GM12878 (cell line): ENCODE data around the gene P3H2.
A peak's percentile ranks its signal among the peaks of the same experiment; 100 is the strongest.

Source experiments
- CBX3 ChIP-seq: fragments of 200-600 bp; sonication (generic); IDR thresholded peaks from 2 replicates; pipeline ENCODE4 v1.6.1; 2016; ENCODE audit warnings: low read depth, borderline replicate concordance
- CTCF ChIP-seq, 3 experiments: IDR thresholded peaks in 2 of 3; conservative IDR thresholded peaks in 1 of 3; 2 replicates each; pipeline ENCODE4 v1.5.1; 2011; ENCODE audit warnings: low read depth in 3 of 3, low read length in 3 of 3, mild to moderate bottlenecking in 3 of 3, control low read depth in 2 of 3, moderate library complexity in 2 of 3, inconsistent platforms in 1 of 3, mixed read lengths in 1 of 3; ENCODE audit not compliant: control insufficient read depth in 2 of 3, insufficient read depth in 1 of 3; ENCODE audit errors: extremely low read depth in 1 of 3
- EZH2 ChIP-seq: IDR thresholded peaks from 2 replicates; pipeline ENCODE4 v1.6.1; 2012; ENCODE audit warnings: low read depth, mild to moderate bottlenecking, control low read depth, inconsistent platforms, low read length, borderline replicate concordance; ENCODE audit not compliant: control insufficient read depth
- GABPA ChIP-seq: IDR thresholded peaks from 2 replicates; pipeline ENCODE4 v1.6.1; 2014; ENCODE audit warnings: antibody characterized with exemption, low read depth, mild to moderate bottlenecking, inconsistent platforms
- GATAD2B ChIP-seq: fragments of 450-650 bp; conservative IDR thresholded peaks from 2 replicates; pipeline ENCODE4 v1.6.1; 2017; ENCODE audit warnings: low read depth, mild to moderate bottlenecking, moderate library complexity
- KDM1A ChIP-seq: fragments of 200-600 bp; sonication (generic); IDR thresholded peaks from 2 replicates; pipeline ENCODE4 v1.6.1; 2016; ENCODE audit warnings: borderline replicate concordance
- NFYB ChIP-seq: IDR thresholded peaks from 2 replicates; pipeline ENCODE4 v1.6.1; 2011; ENCODE audit warnings: low read depth, mild to moderate bottlenecking, low read length, improper control_type of control experiment, moderate library complexity; ENCODE audit not compliant: insufficient read depth
- POLR2A ChIP-seq: IDR thresholded peaks from 2 replicates; pipeline ENCODE4 v1.6.1; 2011; ENCODE audit warnings: low read depth, mild to moderate bottlenecking, low read length
- RAD21 ChIP-seq: IDR thresholded peaks from 2 replicates; pipeline ENCODE4 v1.6.1; 2011; ENCODE audit warnings: mild to moderate bottlenecking, low read depth, low read length, moderate library complexity; ENCODE audit not compliant: insufficient read depth
- REST ChIP-seq: IDR thresholded peaks from 2 replicates; pipeline ENCODE4 v1.6.1; 2012; ENCODE audit warnings: mild to moderate bottlenecking, low read depth, low read length
- TARDBP ChIP-seq: IDR thresholded peaks from 2 replicates; pipeline ENCODE4 v1.6.1; 2016; ENCODE audit warnings: borderline replicate concordance
- ZNF207 ChIP-seq: fragments of 450-650 bp; IDR thresholded peaks from 2 replicates; pipeline ENCODE4 v1.6.1; 2014; ENCODE audit warnings: antibody characterized with exemption, mild to moderate bottlenecking, borderline replicate concordance

GRCh38 chr3:190120269-190121060 lies at the start of gene P3H2:
- TF ChIP-seq POLR2A (peak; percentile 70), CBX3 (no peak), ZNF207 (no peak), EZH2 (no peak), REST (no peak), GATAD2B (no peak), CTCF (IDR thresholded peaks at IDR 0.05 in 2 of 3, conservative IDR thresholded peaks at IDR 0.05 in 1 of 3; ENCODE audit: control insufficient read depth in 2 of 3, extremely low read depth in 1 of 3, insufficient read depth in 1 of 3, low read depth in 3 of 3, low read length in 3 of 3) (peak; percentile 25 to 36 (median 30); a peak in 4 of 6 replicates), NFYB (no peak), GABPA (no peak), KDM1A (no peak), RAD21 (peak; percentile 50), TARDBP (0 out of 2 replicates have a peak, but pooled peaks have one; percentile 26)
